WERI-Rb-1 (cell line): Measurements from ENCODE around the gene SLC2A8.

Experiments
- DNase-seq: peaks from one replicate; pipeline ENCODE4 v3.0.0-alpha.2; 2020
- H3K27ac ChIP-seq: fragments of 250-450 bp; sonication (Bioruptor Pico); 2 replicates; pipeline ENCODE4 v1.5.1; 2020; ENCODE audit warnings: mild to moderate bottlenecking, moderate library complexity
- H3K27me3 ChIP-seq: fragments of 250-450 bp; sonication (Bioruptor Pico); 2 replicates; pipeline ENCODE4 v1.5.1; 2021; ENCODE audit warnings: mild to moderate bottlenecking, low read depth, moderate library complexity; ENCODE audit not compliant: insufficient read depth, severe bottlenecking
- H3K36me3 ChIP-seq: fragments of 250-450 bp; sonication (Bioruptor Pico); 2 replicates; pipeline ENCODE4 v1.5.1; 2020; ENCODE audit warnings: mild to moderate bottlenecking, moderate library complexity
- H3K4me3 ChIP-seq: 2 replicates; pipeline ENCODE4 v1.5.1; 2011; ENCODE audit warnings: low read depth, mild to moderate bottlenecking, control low read depth, low read length
- H3K9me3 ChIP-seq: fragments of 250-450 bp; sonication (Bioruptor Pico); 2 replicates; pipeline ENCODE4 v1.5.1; 2021; ENCODE audit warnings: mild to moderate bottlenecking, moderate library complexity; ENCODE audit not compliant: severe bottlenecking
- TF ChIP-seq, protein P1 (sequence below): IDR thresholded peaks from 2 replicates; pipeline ENCODE4 v1.5.1; 2011; ENCODE audit warnings: low read depth, mild to moderate bottlenecking, control low read depth, inconsistent platforms, low read length

The SLC2A8 gene

DNA sequence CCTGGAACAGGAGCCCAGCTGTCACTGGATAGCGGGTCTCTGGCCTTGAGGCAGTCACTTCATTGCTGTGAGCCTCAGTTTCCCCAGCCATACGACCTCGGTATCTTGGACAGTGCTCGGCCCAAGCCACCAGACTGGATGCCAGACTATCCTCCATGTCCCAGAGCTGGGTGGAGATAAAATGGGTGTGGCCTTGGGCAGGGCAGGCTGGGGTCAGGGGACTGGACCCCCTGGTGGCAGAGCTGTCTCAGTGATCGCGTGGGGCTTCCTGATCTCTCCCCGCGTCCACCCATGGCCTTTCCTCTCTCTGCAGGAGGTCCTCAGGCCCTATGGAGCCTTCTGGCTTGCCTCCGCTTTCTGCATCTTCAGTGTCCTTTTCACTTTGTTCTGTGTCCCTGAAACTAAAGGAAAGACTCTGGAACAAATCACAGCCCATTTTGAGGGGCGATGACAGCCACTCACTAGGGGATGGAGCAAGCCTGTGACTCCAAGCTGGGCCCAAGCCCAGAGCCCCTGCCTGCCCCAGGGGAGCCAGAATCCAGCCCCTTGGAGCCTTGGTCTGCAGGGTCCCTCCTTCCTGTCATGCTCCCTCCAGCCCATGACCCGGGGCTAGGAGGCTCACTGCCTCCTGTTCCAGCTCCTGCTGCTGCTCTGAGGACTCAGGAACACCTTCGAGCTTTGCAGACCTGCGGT is 10.0 kb downstream of the SLC2A8 start:
- TF ChIP-seq, protein P1, sequence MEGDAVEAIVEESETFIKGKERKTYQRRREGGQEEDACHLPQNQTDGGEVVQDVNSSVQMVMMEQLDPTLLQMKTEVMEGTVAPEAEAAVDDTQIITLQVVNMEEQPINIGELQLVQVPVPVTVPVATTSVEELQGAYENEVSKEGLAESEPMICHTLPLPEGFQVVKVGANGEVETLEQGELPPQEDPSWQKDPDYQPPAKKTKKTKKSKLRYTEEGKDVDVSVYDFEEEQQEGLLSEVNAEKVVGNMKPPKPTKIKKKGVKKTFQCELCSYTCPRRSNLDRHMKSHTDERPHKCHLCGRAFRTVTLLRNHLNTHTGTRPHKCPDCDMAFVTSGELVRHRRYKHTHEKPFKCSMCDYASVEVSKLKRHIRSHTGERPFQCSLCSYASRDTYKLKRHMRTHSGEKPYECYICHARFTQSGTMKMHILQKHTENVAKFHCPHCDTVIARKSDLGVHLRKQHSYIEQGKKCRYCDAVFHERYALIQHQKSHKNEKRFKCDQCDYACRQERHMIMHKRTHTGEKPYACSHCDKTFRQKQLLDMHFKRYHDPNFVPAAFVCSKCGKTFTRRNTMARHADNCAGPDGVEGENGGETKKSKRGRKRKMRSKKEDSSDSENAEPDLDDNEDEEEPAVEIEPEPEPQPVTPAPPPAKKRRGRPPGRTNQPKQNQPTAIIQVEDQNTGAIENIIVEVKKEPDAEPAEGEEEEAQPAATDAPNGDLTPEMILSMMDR = peak; percentile 36
- no peaks in the 10 kb centered on the region for H3K27me3 ChIP-seq
- 0 out of 2 replicates have a peak overlapping the region, but pooled peaks have one; percentile 13 for H3K27ac ChIP-seq
- H3K9me3 ChIP-seq = no peaks in the 10 kb centered on the region
- peaks cover 82% of the 10 kb centered on the region for H3K36me3 ChIP-seq
- no peak for DNase-seq
- no peak overlapping the region for H3K4me3 ChIP-seq

- TF ChIP-seq, protein P1 = no peak
- H3K27ac ChIP-seq = 0 out of 2 replicates have a peak overlapping the region, but pooled peaks have one; percentile 13
- H3K36me3 ChIP-seq = peaks cover 82% of the 10 kb centered on the region
- no peaks in the 10 kb centered on the region for H3K27me3 ChIP-seq
- H3K9me3 ChIP-seq = no peaks in the 10 kb centered on the region
- no peak for DNase-seq
- H3K4me3 ChIP-seq = no peak overlapping the region
These were observed 10.5 kb downstream of the SLC2A8 start for GRCh38 chr9:127407492-127407843.

DNA sequence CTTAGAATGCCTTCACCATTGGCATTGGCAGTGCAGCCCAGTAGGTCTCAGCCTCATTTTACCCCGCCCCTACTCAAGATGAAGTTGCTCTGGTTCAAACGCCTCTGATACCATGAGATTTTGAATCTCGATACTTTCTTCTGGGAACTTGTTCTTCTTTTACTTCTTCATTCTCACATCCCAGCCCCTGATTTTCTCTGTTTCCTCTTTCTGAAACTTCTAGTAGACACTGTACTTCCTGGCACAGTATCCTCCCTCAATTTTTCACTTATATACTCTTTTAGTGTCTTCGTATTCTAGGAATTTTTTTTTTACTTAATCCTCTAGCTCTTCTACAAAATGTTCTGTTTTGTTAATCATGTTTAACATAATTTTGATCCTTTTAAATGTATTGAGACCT is 14.2 kb downstream of the SLC2A8 start:
- no peak overlapping the region for H3K27ac ChIP-seq
- no peak overlapping the region for H3K4me3 ChIP-seq
- no peaks in the 10 kb centered on the region for H3K9me3 ChIP-seq
- peaks cover 59% of the 10 kb centered on the region for H3K36me3 ChIP-seq
- no peaks in the 10 kb centered on the region for H3K27me3 ChIP-seq
- no peak for DNase-seq
- TF ChIP-seq, protein P1 = no peak

GRCh38 chr9:127415141-127415540 is 18.2 kb downstream of the SLC2A8 start:
- TF ChIP-seq, protein P1 = no peak
- no peak for DNase-seq
- H3K36me3 ChIP-seq = peaks cover 33% of the 10 kb centered on the region
- H3K27ac ChIP-seq = peak overlapping the region; percentile 48
- no peaks in the 10 kb centered on the region for H3K9me3 ChIP-seq
- H3K4me3 ChIP-seq = no peak overlapping the region; the same call in 1 of the 2 replicates
- no peaks in the 10 kb centered on the region for H3K27me3 ChIP-seq

GRCh38 chr9:127415657-127416056 is 18.7 kb downstream of the SLC2A8 start:
- TF ChIP-seq, protein P1 = no peak
- no peak overlapping the region for H3K27ac ChIP-seq
- no peak overlapping the region for H3K4me3 ChIP-seq

More at GRCh38 chr9:127415657-127416056, 18.7 kb downstream of the SLC2A8 start:
- no peaks in the 10 kb centered on the region for H3K9me3 ChIP-seq
- DNase-seq = no peak
- H3K27me3 ChIP-seq = no peaks in the 10 kb centered on the region
- H3K36me3 ChIP-seq = peaks cover 30% of the 10 kb centered on the region
